MM.1S (cell line): Measurements from ENCODE around the gene VTI1B.

ENCODE experiments used
- EZH2 ChIP-seq: fragments of 300-600 bp; sonication (generic); optimal IDR thresholded peaks from 2 replicates; pipeline ENCODE3; 2017; ENCODE audit warnings: low read depth, mild to moderate bottlenecking, antibody characterized with exemption, low read length, mixed read lengths
- EZH2phosphoT487 ChIP-seq: fragments of 300-600 bp; sonication (generic); IDR thresholded peaks from 2 replicates; pipeline ENCODE4 v1.6.1; 2018; ENCODE audit warnings: antibody characterized with exemption, low read length
- TF ChIP-seq, protein P1 (sequence below): fragments of 300-600 bp; sonication (generic); IDR thresholded peaks from 2 replicates; pipeline ENCODE4 v1.5.1; 2016; ENCODE audit warnings: antibody characterized with exemption, low read length, mixed read lengths

DNA sequence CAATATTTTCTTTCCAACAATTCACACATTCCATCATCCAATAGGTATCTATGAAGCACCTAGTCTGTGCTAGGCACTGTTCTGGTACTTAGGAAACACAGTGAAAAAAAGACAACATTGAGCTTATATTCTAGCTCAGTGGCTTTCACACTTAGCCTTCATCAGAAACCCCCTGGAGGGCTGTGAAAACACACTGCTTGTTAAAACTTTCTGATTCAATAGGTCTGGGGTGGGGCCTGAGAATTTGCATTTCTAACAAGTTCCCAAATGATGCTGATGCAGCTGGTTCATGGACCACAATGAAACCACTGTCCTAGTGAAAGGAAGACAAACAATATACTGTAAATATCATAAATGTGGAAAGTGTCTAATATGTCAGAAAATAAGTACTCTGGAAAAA lies 5.9 kb downstream of the VTI1B start:
- TF ChIP-seq, protein P1, sequence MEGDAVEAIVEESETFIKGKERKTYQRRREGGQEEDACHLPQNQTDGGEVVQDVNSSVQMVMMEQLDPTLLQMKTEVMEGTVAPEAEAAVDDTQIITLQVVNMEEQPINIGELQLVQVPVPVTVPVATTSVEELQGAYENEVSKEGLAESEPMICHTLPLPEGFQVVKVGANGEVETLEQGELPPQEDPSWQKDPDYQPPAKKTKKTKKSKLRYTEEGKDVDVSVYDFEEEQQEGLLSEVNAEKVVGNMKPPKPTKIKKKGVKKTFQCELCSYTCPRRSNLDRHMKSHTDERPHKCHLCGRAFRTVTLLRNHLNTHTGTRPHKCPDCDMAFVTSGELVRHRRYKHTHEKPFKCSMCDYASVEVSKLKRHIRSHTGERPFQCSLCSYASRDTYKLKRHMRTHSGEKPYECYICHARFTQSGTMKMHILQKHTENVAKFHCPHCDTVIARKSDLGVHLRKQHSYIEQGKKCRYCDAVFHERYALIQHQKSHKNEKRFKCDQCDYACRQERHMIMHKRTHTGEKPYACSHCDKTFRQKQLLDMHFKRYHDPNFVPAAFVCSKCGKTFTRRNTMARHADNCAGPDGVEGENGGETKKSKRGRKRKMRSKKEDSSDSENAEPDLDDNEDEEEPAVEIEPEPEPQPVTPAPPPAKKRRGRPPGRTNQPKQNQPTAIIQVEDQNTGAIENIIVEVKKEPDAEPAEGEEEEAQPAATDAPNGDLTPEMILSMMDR: no peak
- TF ChIP-seq EZH2 (no peak), EZH2phosphoT487 (no peak)
